Measurements from ENCODE around the gene CFAP70.

CFAP70 gene

DNA sequence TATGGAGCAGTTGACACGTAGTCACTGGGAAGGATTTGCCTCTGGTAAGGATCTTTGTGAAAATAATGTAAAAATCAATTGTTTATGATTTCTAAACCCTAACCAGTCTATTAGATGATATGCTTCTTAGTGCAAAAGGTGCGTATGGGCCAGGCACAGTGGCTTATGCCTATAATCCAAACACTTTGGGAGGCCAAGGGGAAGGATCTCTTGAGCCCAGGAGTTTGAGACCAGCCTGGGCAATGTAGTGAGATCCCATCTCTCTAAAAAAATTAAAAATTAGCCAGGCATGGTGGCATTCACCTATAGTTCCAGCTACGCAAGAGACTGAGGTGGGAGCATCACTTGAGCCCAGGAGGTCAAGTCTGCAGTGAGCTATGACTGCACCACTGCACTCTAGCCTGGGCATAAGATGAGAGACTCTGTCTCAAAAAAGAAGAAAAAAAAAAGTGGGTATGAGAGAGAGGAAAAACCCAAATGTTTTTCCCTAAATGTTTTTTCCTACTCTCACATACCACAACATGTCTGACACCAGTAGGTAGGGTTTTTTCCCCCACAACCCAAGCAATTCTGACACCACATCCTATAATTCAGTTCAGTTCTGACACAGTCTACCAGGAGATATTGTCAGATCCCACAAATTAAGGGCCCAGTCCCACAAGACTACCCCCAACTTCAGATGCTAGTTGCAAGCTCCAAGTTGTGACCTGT lies 148.1 kb downstream of the CFAP70 start:
- no peak for DNase-seq

- no peak for DNase-seq
Observed at GRCh38 chr10:73209705-73210104, 149.0 kb downstream of the CFAP70 start.

- DNase-seq: no peak
Observed at GRCh38 chr10:73207883-73208282, 150.8 kb downstream of the CFAP70 start.

DNA sequence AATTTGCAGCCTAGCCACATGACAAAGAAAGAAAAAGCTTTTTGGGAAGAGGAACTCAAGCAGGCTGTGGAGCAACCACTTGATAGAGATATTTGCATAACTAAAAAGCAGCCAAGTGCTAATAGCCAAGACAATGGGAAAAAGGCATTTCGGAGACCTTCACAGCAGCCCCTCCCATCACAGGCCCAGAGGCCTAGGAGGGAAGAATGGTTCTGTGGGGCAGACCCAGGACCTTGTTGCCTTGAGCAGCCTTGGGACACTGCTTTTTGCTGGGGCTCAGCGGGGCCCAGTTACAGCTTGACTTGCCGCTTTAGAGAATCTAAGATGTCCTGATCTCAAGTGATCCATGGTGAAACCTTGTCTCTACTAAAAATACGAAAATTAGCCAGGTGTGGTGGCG lies 152.3 kb downstream of the CFAP70 start:
- DNase-seq: no peak

- DNase-seq: no peak
Observed at GRCh38 chr10:73205890-73206289, 152.8 kb downstream of the CFAP70 start.

DNA sequence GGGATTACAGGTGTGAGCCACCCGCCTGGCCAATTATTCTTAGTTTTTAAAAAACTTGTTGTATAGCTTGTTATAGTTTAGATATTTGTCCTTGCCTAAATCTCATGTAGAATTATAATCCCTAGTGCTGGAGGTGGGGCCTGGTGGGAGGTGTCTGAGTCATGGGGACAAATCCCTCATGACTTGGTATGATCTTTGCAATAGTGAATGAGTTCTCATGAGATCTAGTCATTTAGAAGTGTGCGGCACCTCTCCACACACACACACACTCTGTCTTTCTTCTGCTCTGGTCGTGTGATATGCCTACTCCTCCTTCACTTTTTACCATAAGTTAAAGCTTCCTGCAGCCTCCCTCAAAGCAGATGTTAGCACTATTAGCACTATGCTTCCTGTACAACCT lies 153.6 kb downstream of the CFAP70 start:
- DNase-seq: no peak
